Dendritic cell treated with granulocyte-macrophage colony-stimulating factor and Interleukin-4, amounts not matched to agents 40 ng/mL and 50 ng/mL, for 4 days (primary cell): Measurements from ENCODE around the gene DBP.
A peak's percentile ranks its signal among the peaks of the same experiment; 100 is the strongest.

ENCODE experiments used
- H3K27ac Mint-ChIP-seq: one replicate; pipeline ENCODE4 v1.8.0; 2022; ENCODE audit warnings: mild to moderate bottlenecking, mixed read lengths
- H3K27me3 Mint-ChIP-seq: one replicate; pipeline ENCODE4 v1.8.0; 2022; ENCODE audit warnings: mild to moderate bottlenecking, mixed read lengths
- H3K36me3 Mint-ChIP-seq: one replicate; pipeline ENCODE4 v1.8.0; 2022; ENCODE audit warnings: low read depth, mixed read lengths
- H3K4me1 Mint-ChIP-seq: one replicate; pipeline ENCODE4 v1.8.0; 2022; ENCODE audit warnings: low read depth, mixed read lengths
- H3K4me3 Mint-ChIP-seq: one replicate; pipeline ENCODE4 v1.8.0; 2022; ENCODE audit warnings: mild to moderate bottlenecking, moderate library complexity, mixed read lengths
- H3K9me3 Mint-ChIP-seq: one replicate; pipeline ENCODE4 v1.8.0; 2022; ENCODE audit warnings: mixed read lengths
- intact Hi-C: fragments of 100-400 bp; cut with micrococcal nuclease; formaldehyde crosslinking; loops from one replicate; pipeline ENCODE4 v1.15.0; 2022

DBP gene

GRCh38 chr19:48623556-48624066 lies 13.6 kb downstream of the DBP start:
- H3K9me3 Mint-ChIP-seq: no peaks in the 10 kb centered on the region
- H3K27ac Mint-ChIP-seq: peak overlapping the region; percentile 97
- intact Hi-C loops: no loop called here
- peak overlapping the region; percentile 77 for H3K4me3 Mint-ChIP-seq
- H3K4me1 Mint-ChIP-seq: peaks cover 63% of the 10 kb centered on the region
- peaks cover 70% of the 10 kb centered on the region for H3K36me3 Mint-ChIP-seq
- H3K27me3 Mint-ChIP-seq: no peaks in the 10 kb centered on the region

GRCh38 chr19:48619692-48620585 lies 17.2 kb downstream of the DBP start:
- Mint-ChIP-seq H3K27me3 (no peaks in the 10 kb centered on the region), H3K27ac (peak overlapping the region; percentile 96), H3K36me3 (peaks cover 70% of the 10 kb centered on the region), H3K4me3 (peak overlapping the region; percentile 97), H3K4me1 (peaks cover 81% of the 10 kb centered on the region), H3K9me3 (no peaks in the 10 kb centered on the region)
- intact Hi-C loops: loop anchor here (1.0 kb wide), 1 partner anchor 17 kb away; the partner anchor contains the start of gene DBP

GRCh38 chr19:48618916-48619691 lies 18.1 kb downstream of the DBP start, which contains the start of the genes RPL18 and SPHK2:
RPL18 (minus strand) TSS chr19:48619178; CDS start chr19:48619143, 35 bp downstream.
SPHK2 (plus strand) TSS chr19:48619506; CDS start chr19:48620515, 1,009 bp downstream.
- Mint-ChIP-seq H3K27me3 (no peaks in the 10 kb centered on the region), H3K4me3 (peak within 1 kb of the TSS; percentile 97), H3K36me3 (peaks cover 69% of the 10 kb centered on the region), H3K9me3 (no peaks in the 10 kb centered on the region), H3K4me1 (peaks cover 74% of the 10 kb centered on the region), H3K27ac (peak within 1 kb of the TSS; percentile 96)
- intact Hi-C loops: loop anchor here (1.0 kb wide), 1 partner anchor 18 kb away; the partner anchor contains the start of gene DBP

- intact Hi-C loops: no loop called here
- peaks cover 65% of the 10 kb centered on the region for H3K36me3 Mint-ChIP-seq
- H3K4me1 Mint-ChIP-seq: peaks cover 67% of the 10 kb centered on the region
- H3K27me3 Mint-ChIP-seq: no peaks in the 10 kb centered on the region
- H3K9me3 Mint-ChIP-seq: no peaks in the 10 kb centered on the region
- H3K27ac Mint-ChIP-seq: peak overlapping the region; percentile 96
- H3K4me3 Mint-ChIP-seq: peak overlapping the region; percentile 97
These were observed 18.8 kb downstream of the DBP start for GRCh38 chr19:48618278-48618915.

- Mint-ChIP-seq H3K27me3 (no peaks in the 10 kb centered on the region), H3K4me3 (peak overlapping the region; percentile 97), H3K27ac (peak overlapping the region; percentile 96), H3K36me3 (peaks cover 63% of the 10 kb centered on the region), H3K9me3 (no peaks in the 10 kb centered on the region), H3K4me1 (peaks cover 58% of the 10 kb centered on the region)
- intact Hi-C loops: no loop called here
These were observed 19.8 kb downstream of the DBP start for GRCh38 chr19:48617146-48617937.

GRCh38 chr19:48616491-48617056 lies 20.6 kb downstream of the DBP start:
- H3K4me3 Mint-ChIP-seq: no peak overlapping the region

GRCh38 chr19:48616041-48616436 lies 21.1 kb downstream of the DBP start:
- Mint-ChIP-seq H3K27ac (no peak overlapping the region), H3K27me3 (no peaks in the 10 kb centered on the region), H3K9me3 (no peaks in the 10 kb centered on the region), H3K4me3 (no peak overlapping the region), H3K4me1 (peaks cover 47% of the 10 kb centered on the region), H3K36me3 (peaks cover 63% of the 10 kb centered on the region)
- intact Hi-C loops: no loop called here

More at GRCh38 chr19:48616491-48617056, 20.6 kb downstream of the DBP start:
- H3K4me1 Mint-ChIP-seq: peaks cover 51% of the 10 kb centered on the region
- H3K27me3 Mint-ChIP-seq: no peaks in the 10 kb centered on the region
- no peaks in the 10 kb centered on the region for H3K9me3 Mint-ChIP-seq
- intact Hi-C loops: no loop called here
- H3K27ac Mint-ChIP-seq: no peak overlapping the region
- peaks cover 63% of the 10 kb centered on the region for H3K36me3 Mint-ChIP-seq

GRCh38 chr19:48615231-48616040 lies 21.7 kb downstream of the DBP start:
- no peak overlapping the region for H3K27ac Mint-ChIP-seq
- intact Hi-C loops: no loop called here
- H3K9me3 Mint-ChIP-seq: no peaks in the 10 kb centered on the region
- peaks cover 47% of the 10 kb centered on the region for H3K4me1 Mint-ChIP-seq
- no peak overlapping the region for H3K4me3 Mint-ChIP-seq
- no peaks in the 10 kb centered on the region for H3K27me3 Mint-ChIP-seq
- H3K36me3 Mint-ChIP-seq: peaks cover 63% of the 10 kb centered on the region

GRCh38 chr19:48614436-48615230 lies 22.5 kb downstream of the DBP start, which contains the start of gene FAM83E:
FAM83E (minus strand) TSS chr19:48615076; CDS start chr19:48613372, 1,704 bp downstream.
- intact Hi-C loops: no loop called here
- peak within 1 kb of the TSS; percentile 57 for H3K27ac Mint-ChIP-seq

GRCh38 chr19:48613852-48614435 lies 23.2 kb downstream of the DBP start:
- Mint-ChIP-seq H3K27ac (peak overlapping the region; percentile 57), H3K4me3 (no peak overlapping the region), H3K36me3 (peaks cover 49% of the 10 kb centered on the region), H3K9me3 (no peaks in the 10 kb centered on the region), H3K27me3 (no peaks in the 10 kb centered on the region), H3K4me1 (peaks cover 42% of the 10 kb centered on the region)
- intact Hi-C loops: no loop called here

More at GRCh38 chr19:48614436-48615230, 22.5 kb downstream of the DBP start, which contains the start of gene FAM83E:
- H3K27me3 Mint-ChIP-seq: no peaks in the 10 kb centered on the region
- no peaks in the 10 kb centered on the region for H3K9me3 Mint-ChIP-seq
- peaks cover 55% of the 10 kb centered on the region for H3K36me3 Mint-ChIP-seq
- H3K4me1 Mint-ChIP-seq: peaks cover 39% of the 10 kb centered on the region
- no peak within 1 kb of the TSS for H3K4me3 Mint-ChIP-seq
